Activated naive CD8-positive, alpha-beta T cell (primary cell): ENCODE results near the gene ALDH1A1.

Experiments
- H3K27ac Mint-ChIP-seq: one replicate; pipeline ENCODE4 v1.8.0; 2021; ENCODE audit warnings: mixed read lengths
- H3K27me3 Mint-ChIP-seq: one replicate; pipeline ENCODE4 v1.8.0; 2021; ENCODE audit warnings: mixed read lengths
- H3K36me3 Mint-ChIP-seq: one replicate; pipeline ENCODE4 v1.8.0; 2021; ENCODE audit warnings: mixed read lengths
- H3K4me1 Mint-ChIP-seq: one replicate; pipeline ENCODE4 v1.8.0; 2021; ENCODE audit warnings: low read depth, mixed read lengths
- H3K4me3 Mint-ChIP-seq: one replicate; pipeline ENCODE4 v1.8.0; 2021; ENCODE audit warnings: mild to moderate bottlenecking, mixed read lengths
- H3K9me3 Mint-ChIP-seq: one replicate; pipeline ENCODE4 v1.8.0; 2021; ENCODE audit warnings: low read depth, mixed read lengths

ALDH1A1 gene

GRCh38 chr9:72905514-72906480 is 47.1 kb downstream of the ALDH1A1 start:
- no peak overlapping the region for H3K4me3 Mint-ChIP-seq

GRCh38 chr9:72904267-72905093 is 48.4 kb downstream of the ALDH1A1 start:
- Mint-ChIP-seq H3K4me1 (no peaks in the 10 kb centered on the region), H3K27me3 (no peaks in the 10 kb centered on the region), H3K27ac (no peak overlapping the region), H3K4me3 (no peak overlapping the region), H3K36me3 (no peaks in the 10 kb centered on the region), H3K9me3 (no peaks in the 10 kb centered on the region)

More at GRCh38 chr9:72905514-72906480, 47.1 kb downstream of the ALDH1A1 start:
- H3K36me3 Mint-ChIP-seq, result no peaks in the 10 kb centered on the region
- no peaks in the 10 kb centered on the region for H3K4me1 Mint-ChIP-seq
- H3K27me3 Mint-ChIP-seq, result no peaks in the 10 kb centered on the region
- no peaks in the 10 kb centered on the region for H3K9me3 Mint-ChIP-seq
- H3K27ac Mint-ChIP-seq, result no peak overlapping the region

- Mint-ChIP-seq H3K9me3 (no peaks in the 10 kb centered on the region), H3K36me3 (no peaks in the 10 kb centered on the region), H3K4me1 (no peaks in the 10 kb centered on the region), H3K27me3 (peaks cover 4% of the 10 kb centered on the region), H3K27ac (no peak overlapping the region), H3K4me3 (no peak overlapping the region)
Observed at GRCh38 chr9:72903103-72903502, 49.8 kb downstream of the ALDH1A1 start.

- H3K27me3 Mint-ChIP-seq, result peaks cover 5% of the 10 kb centered on the region
- no peak overlapping the region for H3K27ac Mint-ChIP-seq
- no peaks in the 10 kb centered on the region for H3K4me1 Mint-ChIP-seq
- no peaks in the 10 kb centered on the region for H3K36me3 Mint-ChIP-seq
- H3K9me3 Mint-ChIP-seq, result no peaks in the 10 kb centered on the region
- H3K4me3 Mint-ChIP-seq, result no peak overlapping the region
Observed at GRCh38 chr9:72902268-72902667, 50.6 kb downstream of the ALDH1A1 start.

GRCh38 chr9:72899734-72900477 is 52.9 kb downstream of the ALDH1A1 start:
- no peak overlapping the region for H3K27ac Mint-ChIP-seq
- H3K36me3 Mint-ChIP-seq, result no peaks in the 10 kb centered on the region
- H3K9me3 Mint-ChIP-seq, result no peaks in the 10 kb centered on the region
- no peaks in the 10 kb centered on the region for H3K4me1 Mint-ChIP-seq
- H3K4me3 Mint-ChIP-seq, result no peak overlapping the region
- peaks cover 7% of the 10 kb centered on the region for H3K27me3 Mint-ChIP-seq

GRCh38 chr9:72898784-72899733 is 53.8 kb downstream of the ALDH1A1 start:
- Mint-ChIP-seq H3K27me3 (peaks cover 7% of the 10 kb centered on the region), H3K9me3 (no peaks in the 10 kb centered on the region), H3K27ac (no peak overlapping the region), H3K4me3 (no peak overlapping the region), H3K4me1 (no peaks in the 10 kb centered on the region), H3K36me3 (no peaks in the 10 kb centered on the region)

GRCh38 chr9:72898360-72898759 is 54.5 kb downstream of the ALDH1A1 start:
- Mint-ChIP-seq H3K27ac (no peak overlapping the region), H3K4me3 (no peak overlapping the region), H3K36me3 (no peaks in the 10 kb centered on the region), H3K27me3 (peaks cover 7% of the 10 kb centered on the region), H3K4me1 (no peaks in the 10 kb centered on the region), H3K9me3 (no peaks in the 10 kb centered on the region)

- Mint-ChIP-seq H3K9me3 (no peaks in the 10 kb centered on the region), H3K4me3 (no peak overlapping the region), H3K27ac (no peak overlapping the region), H3K36me3 (no peaks in the 10 kb centered on the region), H3K27me3 (peaks cover 7% of the 10 kb centered on the region), H3K4me1 (no peaks in the 10 kb centered on the region)
Observed at GRCh38 chr9:72897069-72897649, 55.7 kb downstream of the ALDH1A1 start.

GRCh38 chr9:72896439-72896838 is 56.4 kb downstream of the ALDH1A1 start:
- Mint-ChIP-seq H3K27me3 (peaks cover 7% of the 10 kb centered on the region), H3K4me3 (no peak overlapping the region), H3K27ac (no peak overlapping the region), H3K9me3 (no peaks in the 10 kb centered on the region), H3K36me3 (no peaks in the 10 kb centered on the region), H3K4me1 (no peaks in the 10 kb centered on the region)

- no peaks in the 10 kb centered on the region for H3K4me1 Mint-ChIP-seq
- H3K27ac Mint-ChIP-seq, result no peak overlapping the region
- no peaks in the 10 kb centered on the region for H3K9me3 Mint-ChIP-seq
- no peak overlapping the region for H3K4me3 Mint-ChIP-seq
- peaks cover 7% of the 10 kb centered on the region for H3K27me3 Mint-ChIP-seq
- no peaks in the 10 kb centered on the region for H3K36me3 Mint-ChIP-seq
Observed at GRCh38 chr9:72895122-72895521, 57.7 kb downstream of the ALDH1A1 start.

GRCh38 chr9:72894342-72894741 is 58.5 kb downstream of the ALDH1A1 start:
- Mint-ChIP-seq H3K36me3 (no peaks in the 10 kb centered on the region), H3K9me3 (no peaks in the 10 kb centered on the region), H3K4me1 (no peaks in the 10 kb centered on the region), H3K4me3 (no peak overlapping the region), H3K27ac (no peak overlapping the region), H3K27me3 (peaks cover 7% of the 10 kb centered on the region)

- Mint-ChIP-seq H3K27ac (no peak overlapping the region), H3K27me3 (peaks cover 5% of the 10 kb centered on the region), H3K4me1 (no peaks in the 10 kb centered on the region), H3K36me3 (no peaks in the 10 kb centered on the region), H3K4me3 (no peak overlapping the region), H3K9me3 (no peaks in the 10 kb centered on the region)
Observed at GRCh38 chr9:72893437-72893836, 59.4 kb downstream of the ALDH1A1 start.

- Mint-ChIP-seq H3K4me1 (no peaks in the 10 kb centered on the region), H3K27ac (no peak overlapping the region), H3K36me3 (no peaks in the 10 kb centered on the region), H3K9me3 (no peaks in the 10 kb centered on the region), H3K4me3 (no peak overlapping the region), H3K27me3 (peaks cover 2% of the 10 kb centered on the region)
Observed at GRCh38 chr9:72891043-72891442, 61.8 kb downstream of the ALDH1A1 start.
